Measurements from ENCODE around the gene GYG1.

GYG1 gene

GRCh38 chr3:149019580-149019979 lies 28.2 kb downstream of the GYG1 start:
- DNase-seq: no peak

- DNase-seq: no peak
Measured at GRCh38 chr3:149020196-149020838, 29.0 kb downstream of the GYG1 start.

- no peak for DNase-seq
Measured at GRCh38 chr3:149020839-149021252, 29.5 kb downstream of the GYG1 start.

- no peak for DNase-seq
Measured at GRCh38 chr3:149021830-149022229, 30.5 kb downstream of the GYG1 start.

- no peak for DNase-seq
Measured at GRCh38 chr3:149023951-149024350, 32.6 kb downstream of the GYG1 start.

- DNase-seq: no peak
Measured at GRCh38 chr3:149026718-149027117, 35.4 kb downstream of the GYG1 start.

GRCh38 chr3:149031096-149031495 lies 39.8 kb downstream of the GYG1 start:
- no peak for DNase-seq

- DNase-seq: no peak
Measured at GRCh38 chr3:149037684-149038083, 46.3 kb downstream of the GYG1 start.

- DNase-seq: no peak
Measured at GRCh38 chr3:149038322-149038721, 47.0 kb downstream of the GYG1 start.

GRCh38 chr3:149042789-149043386 lies 51.5 kb downstream of the GYG1 start:
- peak; percentile 40 for DNase-seq

- peak; percentile 32 for DNase-seq
Measured at GRCh38 chr3:149044339-149045083, 53.2 kb downstream of the GYG1 start.

GRCh38 chr3:149055575-149055974 lies 64.2 kb downstream of the GYG1 start:
- no peak for DNase-seq

- DNase-seq: no peak
Measured at GRCh38 chr3:149058198-149058597, 66.9 kb downstream of the GYG1 start.

- DNase-seq: no peak
Measured at GRCh38 chr3:149058602-149059001, 67.3 kb downstream of the GYG1 start.

GRCh38 chr3:149061776-149062175 lies 70.4 kb downstream of the GYG1 start:
- no peak for DNase-seq

GRCh38 chr3:149067883-149068282 lies 76.5 kb downstream of the GYG1 start:
- DNase-seq: no peak
